Measurements from ENCODE around the gene SQSTM1. TPM values are rescaled to one million over a fixed set of nuclear protein-coding genes. Genes with fewer than 3 reads are reported as not detected.

Gene SQSTM1
- polyA plus RNA-seq, 1 of the 3 experiments (the other 2 are of a cell fraction), result 181 TPM

DNA sequence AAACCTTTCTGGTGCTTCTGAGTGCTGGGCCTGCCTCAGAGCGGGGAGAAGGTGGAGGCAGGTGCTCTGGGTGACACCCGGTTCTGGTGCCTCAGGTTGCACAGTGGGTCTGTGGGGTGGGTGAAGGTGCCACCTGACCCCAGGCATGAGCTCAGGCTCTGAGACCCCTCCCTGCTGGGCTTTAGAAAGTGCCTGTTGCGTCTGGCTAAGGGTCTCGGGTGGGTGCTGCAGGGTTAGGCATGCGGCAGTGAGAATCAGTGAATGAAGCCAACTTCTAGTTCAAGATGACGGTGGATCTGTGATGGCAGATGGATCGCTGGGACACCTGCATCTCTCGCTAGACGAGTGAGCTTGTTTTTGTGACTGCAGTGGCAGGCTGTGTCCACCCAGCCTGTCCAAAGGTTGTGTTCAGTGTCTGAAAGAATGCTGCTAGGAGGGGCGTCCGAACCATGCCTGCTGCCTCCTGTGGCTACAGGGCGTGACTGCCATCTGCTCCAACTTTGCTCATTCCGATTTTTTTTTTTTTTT is 5.0 kb downstream of the SQSTM1 start:
- H3K4me3 ChIP-seq (ENCODE audit: low read depth in 2 of 2, low read length in 1 of 2), result no peak overlapping the region
- no peak overlapping the region for H2AFZ ChIP-seq (ENCODE audit: low read depth)
- H3K27me3 ChIP-seq (ENCODE audit: insufficient read depth), result no peaks in the 10 kb centered on the region
- H3K4me1 ChIP-seq (ENCODE audit: control insufficient read depth in 1 of 2, insufficient read depth in 2 of 2, low read depth in 1 of 2, low read length in 1 of 2), result peaks cover 8 to 13% of the 10 kb centered on the region in 2 experiments
- peaks cover 15% of the 10 kb centered on the region for H3F3A ChIP-seq (replicated peaks; ENCODE audit: insufficient read depth)
- TF ChIP-seq NRF1 (IDR thresholded peaks at IDR 0.05; ENCODE audit: low read depth, low read length) (no peak), RFX5 (IDR thresholded peaks at IDR 0.05; ENCODE audit: low read length) (no peak), RXRA (IDR thresholded peaks at IDR 0.05; ENCODE audit: borderline replicate concordance, low read depth) (no peak), SIN3A (IDR thresholded peaks at IDR 0.05; ENCODE audit: borderline replicate concordance, low read depth, low read length) (no peak), POLR2AphosphoS5 (IDR thresholded peaks at IDR 0.05; ENCODE audit: low read depth, low read length) (no peak), REST (IDR thresholded peaks at IDR 0.05; ENCODE audit: low read depth, low read length) (no peak), RAD21 (IDR thresholded peaks at IDR 0.05; ENCODE audit: low read length) (no peak), JUND (IDR thresholded peaks at IDR 0.05) (no peak), SMC3 (IDR thresholded peaks at IDR 0.05; ENCODE audit: low read depth, low read length) (no peak), YY1 (IDR thresholded peaks at IDR 0.05; ENCODE audit: low read depth) (no peak), FOXM1 (IDR thresholded peaks at IDR 0.05; ENCODE audit: low read depth) (no peak), TCF12 (IDR thresholded peaks at IDR 0.05) (no peak), EZH2phosphoT487 (IDR thresholded peaks at IDR 0.05; ENCODE audit: borderline replicate concordance, low read depth) (no peak), IRF3 (IDR thresholded peaks at IDR 0.05; ENCODE audit: low read depth, low read length) (no peak)
- TF ChIP-seq, protein P1, sequence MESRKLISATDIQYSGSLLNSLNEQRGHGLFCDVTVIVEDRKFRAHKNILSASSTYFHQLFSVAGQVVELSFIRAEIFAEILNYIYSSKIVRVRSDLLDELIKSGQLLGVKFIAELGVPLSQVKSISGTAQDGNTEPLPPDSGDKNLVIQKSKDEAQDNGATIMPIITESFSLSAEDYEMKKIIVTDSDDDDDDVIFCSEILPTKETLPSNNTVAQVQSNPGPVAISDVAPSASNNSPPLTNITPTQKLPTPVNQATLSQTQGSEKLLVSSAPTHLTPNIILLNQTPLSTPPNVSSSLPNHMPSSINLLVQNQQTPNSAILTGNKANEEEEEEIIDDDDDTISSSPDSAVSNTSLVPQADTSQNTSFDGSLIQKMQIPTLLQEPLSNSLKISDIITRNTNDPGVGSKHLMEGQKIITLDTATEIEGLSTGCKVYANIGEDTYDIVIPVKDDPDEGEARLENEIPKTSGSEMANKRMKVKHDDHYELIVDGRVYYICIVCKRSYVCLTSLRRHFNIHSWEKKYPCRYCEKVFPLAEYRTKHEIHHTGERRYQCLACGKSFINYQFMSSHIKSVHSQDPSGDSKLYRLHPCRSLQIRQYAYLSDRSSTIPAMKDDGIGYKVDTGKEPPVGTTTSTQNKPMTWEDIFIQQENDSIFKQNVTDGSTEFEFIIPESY (IDR thresholded peaks at IDR 0.05; ENCODE audit: borderline replicate concordance, low read depth), result no peak
- peaks cover 88% of the 10 kb centered on the region for H3K79me2 ChIP-seq (ENCODE audit: insufficient read depth)
- H4K20me1 ChIP-seq (ENCODE audit: insufficient read depth), result peaks cover 83% of the 10 kb centered on the region
- no peaks in the 10 kb centered on the region for H3K9me2 ChIP-seq
- CTCF ChIA-PET, result interaction anchor here (1.0 to 2.0 kb wide), 2 partner anchors 12 to 23 kb away, joined by 3 to 5 read pairs; no protein-coding TSS in a partner anchor
- no peak overlapping the region for H3K9ac ChIP-seq
- no peak overlapping the region for H3K27ac ChIP-seq (ENCODE audit: low read depth in 2 of 2, low read length in 1 of 2)
- H3K4me2 ChIP-seq, result no peak overlapping the region
- WGBS (ENCODE audit: low lambda C conversion rate), result 83% methylated on average over 13 of the region's 13 CpGs
- peaks cover 64 to 75% of the 10 kb centered on the region in 2 experiments for H3K36me3 ChIP-seq (replicated peaks in 1 of 2; ENCODE audit: control insufficient read depth in 1 of 2, insufficient read depth in 2 of 2, low read length in 1 of 2)
- POLR2A ChIA-PET, result no interaction called here
- H3K9me3 ChIP-seq, result no peaks in the 10 kb centered on the region
- peak; percentile 36 for DNase-seq

Data from SK-N-SH (cell line).